ENCODE results near the gene CYP2R1.

Gene CYP2R1

DNA sequence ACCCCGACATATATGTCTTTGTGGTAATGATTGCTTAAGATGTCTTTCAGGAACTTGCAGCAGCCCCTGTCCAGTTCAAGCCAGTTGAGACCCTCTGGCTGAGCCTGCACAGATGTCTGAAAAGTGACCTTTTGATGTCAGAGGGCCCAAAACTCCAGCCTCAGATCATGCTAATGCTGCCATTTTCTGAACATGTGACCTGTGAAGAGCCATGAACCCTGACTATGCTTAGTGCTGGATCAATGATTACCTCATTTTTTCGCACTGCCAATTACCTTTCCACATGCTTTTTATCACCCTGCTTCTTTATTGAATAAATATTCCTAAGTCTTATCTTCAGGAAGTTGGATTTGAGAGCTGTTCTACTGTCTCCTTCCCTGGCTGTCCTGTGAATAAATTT lies 6.9 kb upstream of the CYP2R1 start:
- Histone ChIP-seq H3K27ac (ENCODE audit: low read length) (no peak overlapping the region), H3K9me3 (ENCODE audit: insufficient read depth, low read length, severe bottlenecking) (no peaks in the 10 kb centered on the region), H3K4me2 (ENCODE audit: insufficient read depth, low read length) (no peak overlapping the region), H3K4me1 (ENCODE audit: insufficient read depth, low read length) (peaks cover 4% of the 10 kb centered on the region; the same call in 1 of the 2 replicates), H2AFZ (ENCODE audit: low read depth, low read length) (no peak overlapping the region), H4K20me1 (ENCODE audit: insufficient read depth, low read length) (no peaks in the 10 kb centered on the region), H3K9ac (ENCODE audit: low read depth, low read length) (no peak overlapping the region), H3K4me3 (ENCODE audit: low read depth in 1 of 2, low read length in 2 of 2) (no peak overlapping the region), H3K79me2 (ENCODE audit: insufficient read depth, low read length) (no peaks in the 10 kb centered on the region), H3K27me3 (ENCODE audit: insufficient read depth, low read length, poor library complexity) (no peaks in the 10 kb centered on the region), H3K36me3 (ENCODE audit: insufficient read depth, low read length) (no peaks in the 10 kb centered on the region)
- DNase-seq (no peak), ATAC-seq (ENCODE audit: insufficient read depth, low read depth) (no peak)
- no peak for TF ChIP-seq EZH2 (IDR thresholded peaks at IDR 0.05; ENCODE audit: borderline replicate concordance, low read depth, low read length, severe bottlenecking)

DNA sequence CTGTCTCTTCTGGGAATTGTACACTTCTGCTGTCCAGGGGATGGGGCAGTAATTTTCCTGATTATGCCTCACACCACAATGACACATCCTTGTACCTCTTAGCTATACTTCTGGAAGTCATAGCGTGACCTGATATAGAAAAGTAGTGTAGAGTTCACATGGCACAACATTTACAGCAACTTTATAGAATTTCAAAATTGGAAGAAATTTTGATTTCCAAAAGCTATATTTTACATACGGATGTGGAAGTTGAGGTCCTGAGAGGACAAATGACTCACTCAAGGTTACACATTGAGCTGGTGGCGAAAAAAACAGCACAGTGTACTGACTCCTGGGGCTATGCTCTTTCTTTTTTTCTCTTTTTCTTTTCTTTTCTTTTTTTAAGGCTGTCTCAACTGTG lies 6.3 kb upstream of the CYP2R1 start:
- Histone ChIP-seq H2AFZ (ENCODE audit: low read depth, low read length) (no peak overlapping the region), H3K4me1 (ENCODE audit: insufficient read depth, low read length) (peaks cover 4% of the 10 kb centered on the region; the same call in 1 of the 2 replicates), H3K9me3 (ENCODE audit: insufficient read depth, low read length, severe bottlenecking) (no peaks in the 10 kb centered on the region), H3K4me3 (ENCODE audit: low read depth in 1 of 2, low read length in 2 of 2) (no peak overlapping the region), H3K27me3 (ENCODE audit: insufficient read depth, low read length, poor library complexity) (no peaks in the 10 kb centered on the region), H4K20me1 (ENCODE audit: insufficient read depth, low read length) (no peaks in the 10 kb centered on the region), H3K79me2 (ENCODE audit: insufficient read depth, low read length) (no peaks in the 10 kb centered on the region), H3K27ac (ENCODE audit: low read length) (no peak overlapping the region), H3K4me2 (ENCODE audit: insufficient read depth, low read length) (no peak overlapping the region), H3K36me3 (ENCODE audit: insufficient read depth, low read length) (no peaks in the 10 kb centered on the region), H3K9ac (ENCODE audit: low read depth, low read length) (no peak overlapping the region)
- TF ChIP-seq EZH2 (IDR thresholded peaks at IDR 0.05; ENCODE audit: borderline replicate concordance, low read depth, low read length, severe bottlenecking): no peak
- TF ChIP-seq, protein P1, sequence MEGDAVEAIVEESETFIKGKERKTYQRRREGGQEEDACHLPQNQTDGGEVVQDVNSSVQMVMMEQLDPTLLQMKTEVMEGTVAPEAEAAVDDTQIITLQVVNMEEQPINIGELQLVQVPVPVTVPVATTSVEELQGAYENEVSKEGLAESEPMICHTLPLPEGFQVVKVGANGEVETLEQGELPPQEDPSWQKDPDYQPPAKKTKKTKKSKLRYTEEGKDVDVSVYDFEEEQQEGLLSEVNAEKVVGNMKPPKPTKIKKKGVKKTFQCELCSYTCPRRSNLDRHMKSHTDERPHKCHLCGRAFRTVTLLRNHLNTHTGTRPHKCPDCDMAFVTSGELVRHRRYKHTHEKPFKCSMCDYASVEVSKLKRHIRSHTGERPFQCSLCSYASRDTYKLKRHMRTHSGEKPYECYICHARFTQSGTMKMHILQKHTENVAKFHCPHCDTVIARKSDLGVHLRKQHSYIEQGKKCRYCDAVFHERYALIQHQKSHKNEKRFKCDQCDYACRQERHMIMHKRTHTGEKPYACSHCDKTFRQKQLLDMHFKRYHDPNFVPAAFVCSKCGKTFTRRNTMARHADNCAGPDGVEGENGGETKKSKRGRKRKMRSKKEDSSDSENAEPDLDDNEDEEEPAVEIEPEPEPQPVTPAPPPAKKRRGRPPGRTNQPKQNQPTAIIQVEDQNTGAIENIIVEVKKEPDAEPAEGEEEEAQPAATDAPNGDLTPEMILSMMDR (IDR thresholded peaks at IDR 0.05; ENCODE audit: borderline replicate concordance, extremely low read depth, low read length, poor library complexity, severe bottlenecking): no peak
- DNase-seq (no peak), ATAC-seq (ENCODE audit: insufficient read depth, low read depth) (no peak)

DNA sequence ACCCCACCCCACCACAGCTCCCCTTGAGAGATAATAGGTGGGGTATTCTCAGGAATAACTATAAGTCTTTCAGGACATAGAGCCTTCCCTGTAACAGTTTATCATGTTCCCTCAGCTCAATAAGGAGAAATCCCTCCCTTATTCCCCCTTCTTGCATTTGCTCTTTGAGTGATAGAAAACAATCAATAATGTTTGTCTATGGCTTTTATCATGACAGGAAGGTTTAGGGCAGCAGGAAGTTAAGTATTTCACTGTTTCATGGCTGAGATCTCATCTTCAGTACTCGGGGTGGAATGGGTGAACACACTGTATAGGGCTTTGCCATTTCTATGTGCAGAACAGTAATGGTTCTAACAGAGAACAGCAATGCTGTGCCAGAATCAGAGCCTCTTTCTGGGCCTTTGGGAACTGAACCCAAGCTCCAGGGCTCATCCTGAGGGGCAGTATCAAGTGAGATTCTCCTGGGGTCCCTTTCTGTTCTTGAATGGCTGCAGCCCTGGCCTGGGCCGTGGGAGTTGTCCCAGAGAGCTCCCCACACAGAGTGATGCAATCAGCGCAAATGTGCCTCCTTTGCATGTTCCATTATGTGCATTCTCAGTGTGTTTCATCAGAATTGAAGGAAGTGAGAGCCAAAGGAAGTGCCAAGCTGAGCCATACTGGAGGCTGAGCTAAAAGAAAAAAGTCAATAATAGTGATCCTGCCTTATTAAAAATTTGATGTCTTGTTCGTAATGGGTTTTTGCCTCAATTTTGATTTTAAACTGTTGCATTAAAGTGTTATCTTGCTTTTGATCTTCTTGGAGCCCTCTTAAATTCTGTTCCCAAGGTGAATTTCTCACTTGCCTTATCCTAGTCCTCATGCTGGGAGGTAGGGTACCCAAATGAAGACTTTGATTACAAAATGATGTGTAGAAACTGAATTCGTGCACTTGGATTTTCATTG lies 2.9 kb upstream of the CYP2R1 start:
- no peak overlapping the region for H3K4me2 ChIP-seq (ENCODE audit: insufficient read depth, low read length)
- H4K20me1 ChIP-seq (ENCODE audit: insufficient read depth, low read length): no peaks in the 10 kb centered on the region
- H3K4me1 ChIP-seq (ENCODE audit: insufficient read depth, low read length): peaks cover 30% of the 10 kb centered on the region
- no peak overlapping the region for H3K9ac ChIP-seq (ENCODE audit: low read depth, low read length)
- DNase-seq: peak; percentile 24
- H2AFZ ChIP-seq (ENCODE audit: low read depth, low read length): no peak overlapping the region
- H3K4me3 ChIP-seq (ENCODE audit: low read depth in 1 of 2, low read length in 2 of 2): no peak overlapping the region
- ATAC-seq (ENCODE audit: insufficient read depth, low read depth): no peak
- H3K79me2 ChIP-seq (ENCODE audit: insufficient read depth, low read length): peaks cover 11% of the 10 kb centered on the region
- TF ChIP-seq, protein P1 (IDR thresholded peaks at IDR 0.05; ENCODE audit: borderline replicate concordance, extremely low read depth, low read length, poor library complexity, severe bottlenecking): no peak
- no peaks in the 10 kb centered on the region for H3K27me3 ChIP-seq (ENCODE audit: insufficient read depth, low read length, poor library complexity)
- no peak overlapping the region for H3K27ac ChIP-seq (ENCODE audit: low read length)
- H3K9me3 ChIP-seq (ENCODE audit: insufficient read depth, low read length, severe bottlenecking): no peaks in the 10 kb centered on the region
- H3K36me3 ChIP-seq (ENCODE audit: insufficient read depth, low read length): no peaks in the 10 kb centered on the region

DNA sequence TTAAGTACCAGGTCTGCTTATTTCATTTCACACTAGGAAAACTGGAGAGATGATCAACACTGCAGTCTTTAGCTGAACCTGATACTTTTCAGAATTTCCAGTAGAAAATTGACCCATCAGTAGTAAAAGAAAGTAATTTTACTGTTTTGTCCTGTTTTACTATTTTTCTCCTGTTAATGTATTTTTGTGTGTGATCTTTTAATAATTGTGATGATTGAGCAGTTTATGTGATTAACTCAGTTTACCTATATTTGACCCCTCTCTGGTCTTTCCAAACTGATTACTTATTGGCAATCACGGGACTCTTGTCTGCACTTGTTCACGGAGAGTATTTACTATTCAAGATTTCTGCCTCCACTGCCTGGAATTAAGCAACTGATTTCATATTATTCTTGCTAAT lies 546 bp upstream of the CYP2R1 start:
- Histone ChIP-seq H3K4me2 (ENCODE audit: insufficient read depth, low read length) (peak overlapping the region; percentile 90), H3K4me1 (ENCODE audit: insufficient read depth, low read length) (peaks cover 54% of the 10 kb centered on the region), H3K27me3 (ENCODE audit: insufficient read depth, low read length, poor library complexity) (no peaks in the 10 kb centered on the region), H3K27ac (ENCODE audit: low read length) (peak overlapping the region; percentile 76), H4K20me1 (ENCODE audit: insufficient read depth, low read length) (no peaks in the 10 kb centered on the region), H3K9ac (ENCODE audit: low read depth, low read length) (peak overlapping the region; percentile 76), H3K9me3 (ENCODE audit: insufficient read depth, low read length, severe bottlenecking) (no peaks in the 10 kb centered on the region), H3K79me2 (ENCODE audit: insufficient read depth, low read length) (peaks cover 12% of the 10 kb centered on the region), H3K36me3 (ENCODE audit: insufficient read depth, low read length) (no peaks in the 10 kb centered on the region), H2AFZ (ENCODE audit: low read depth, low read length) (peak overlapping the region; percentile 78), H3K4me3 (ENCODE audit: low read depth in 1 of 2, low read length in 2 of 2) (peak overlapping the region; percentile 35 to 68; a peak in 3 of 4 replicates)
- DNase-seq (no peak), ATAC-seq (ENCODE audit: insufficient read depth, low read depth) (no peak)
- TF ChIP-seq, protein P1 (IDR thresholded peaks at IDR 0.05; ENCODE audit: borderline replicate concordance, extremely low read depth, low read length, poor library complexity, severe bottlenecking): no peak
- no peak for TF ChIP-seq EZH2 (IDR thresholded peaks at IDR 0.05; ENCODE audit: borderline replicate concordance, low read depth, low read length, severe bottlenecking)
